Measurements from ENCODE around the gene PLA2G2D.
A peak's percentile ranks its signal among the peaks of the same experiment; 100 is the strongest.

The PLA2G2D gene

GRCh38 chr1:20099533-20099932, 19.8 kb downstream of the PLA2G2D start:
- POLR2A ChIA-PET = no interaction called here
- TF ChIP-seq HOXA7 (CRISPR knock-in tag; IDR thresholded peaks at IDR 0.05; ENCODE audit: borderline replicate concordance) (no peak), ZNF10 (tag by site-specific recombination; IDR thresholded peaks at IDR 0.05) (no peak), MZF1 (tag by site-specific recombination; IDR thresholded peaks at IDR 0.05; ENCODE audit: borderline replicate concordance) (no peak), ZNF585B (tag by site-specific recombination; IDR thresholded peaks at IDR 0.05) (no peak), ZNF610 (tag by site-specific recombination; IDR thresholded peaks at IDR 0.05; ENCODE audit: borderline replicate concordance) (no peak), ZNF785 (tag by site-specific recombination; IDR thresholded peaks at IDR 0.05) (no peak), ZFHX2 (tag by site-specific recombination; conservative IDR thresholded peaks at IDR 0.05) (peak; percentile 40), ZNF362 (tag by site-specific recombination; IDR thresholded peaks at IDR 0.05) (no peak), ZNF19 (tag by site-specific recombination; IDR thresholded peaks at IDR 0.05; ENCODE audit: low read depth) (no peak)
- no peaks in the 10 kb centered on the region for H3K9me3 ChIP-seq (ENCODE audit: control insufficient read depth, insufficient read depth, low read depth, low read length)
- CTCF ChIA-PET = interaction anchor here (0.7 to 5.2 kb wide), 4 partner anchors 53 to 393 kb away, joined by 3 to 47 read pairs (median 3); no protein-coding TSS in a partner anchor
- H3K36me3 ChIP-seq (ENCODE audit: control insufficient read depth in 2 of 2, insufficient read depth in 1 of 2, low read length in 2 of 2) = no peaks in the 10 kb centered on the region
- no peaks in the 10 kb centered on the region for H3K4me1 ChIP-seq (ENCODE audit: control insufficient read depth, insufficient read depth, low read length)
- no peak overlapping the region for H3K4me3 ChIP-seq (ENCODE audit: low read depth, low read length)
- no peak overlapping the region for H3K27ac ChIP-seq (ENCODE audit: extremely low read depth, low read depth, low read length)

GRCh38 chr1:20096840-20097447, 22.4 kb downstream of the PLA2G2D start:
- ChIA-PET CTCF (interaction anchor here (0.6 to 1.3 kb wide), 2 partner anchors 99 to 116 kb away, joined by 4 read pairs; no protein-coding TSS in a partner anchor), POLR2A (no interaction called here)
- H3K36me3 ChIP-seq (ENCODE audit: control insufficient read depth in 2 of 2, insufficient read depth in 1 of 2, low read length in 2 of 2) = no peaks in the 10 kb centered on the region
- H3K9me3 ChIP-seq (ENCODE audit: control insufficient read depth, insufficient read depth, low read depth, low read length) = no peaks in the 10 kb centered on the region
- H3K4me1 ChIP-seq (ENCODE audit: control insufficient read depth, insufficient read depth, low read length) = no peaks in the 10 kb centered on the region
- TF ChIP-seq ZNF600 (tag by site-specific recombination; IDR thresholded peaks at IDR 0.05) (no peak), ZNF280D (tag by site-specific recombination; IDR thresholded peaks at IDR 0.05) (0 out of 2 replicates have a peak, but pooled peaks have one; percentile 22), SETDB1 (IDR thresholded peaks at IDR 0.05; ENCODE audit: insufficient read length, low read length) (peak; percentile 94), TRIM28 (IDR thresholded peaks at IDR 0.05; ENCODE audit: borderline replicate concordance, low read length) (peak; percentile 100; the same call in 1 of the 2 replicates)
- no peak overlapping the region for H3K27ac ChIP-seq (ENCODE audit: extremely low read depth, low read depth, low read length)
- no peak overlapping the region for H3K4me3 ChIP-seq (ENCODE audit: low read depth, low read length)

- POLR2A ChIA-PET = no interaction called here
- Histone ChIP-seq H3K9me3 (ENCODE audit: control insufficient read depth, insufficient read depth, low read depth, low read length) (no peaks in the 10 kb centered on the region), H3K36me3 (ENCODE audit: control insufficient read depth in 2 of 2, insufficient read depth in 1 of 2, low read length in 2 of 2) (no peaks in the 10 kb centered on the region), H3K4me1 (ENCODE audit: control insufficient read depth, insufficient read depth, low read length) (no peaks in the 10 kb centered on the region), H3K4me3 (ENCODE audit: low read depth, low read length) (no peak overlapping the region), H3K27ac (ENCODE audit: extremely low read depth, low read depth, low read length) (no peak overlapping the region)
- TF ChIP-seq ZNF549 (tag by site-specific recombination; IDR thresholded peaks at IDR 0.05) (no peak), ZNF175 (tag by site-specific recombination; IDR thresholded peaks at IDR 0.05) (no peak), ZNF548 (tag by site-specific recombination; IDR thresholded peaks at IDR 0.05) (no peak), PRDM6 (tag by site-specific recombination; IDR thresholded peaks at IDR 0.05) (no peak)
- CTCF ChIA-PET = no interaction called here
Measured at GRCh38 chr1:20095564-20096434, 23.5 kb downstream of the PLA2G2D start.

Data from HEK293 (cell line).